Esophagus muscularis mucosa (tissue), 4 donors: ENCODE measurements around the gene MAD1L1. TPM values are rescaled to one million over a fixed set of nuclear protein-coding genes. Genes with fewer than 3 reads are reported as not detected.

ENCODE experiments used
- DNase-seq: peaks from one replicate; pipeline ENCODE4 v3.0.0-alpha.2; 2017; ENCODE audit errors: extremely low spot score
- H3K27ac ChIP-seq, 4 donors: fragments of 200-600 bp; sonication (generic); replicated peaks in 1 of 4; 1 replicate in 3 of 4; 2 replicates in 1 of 4; pipeline ENCODE4 v1.5.1; 2016 to 2019; ENCODE audit warnings: mild to moderate bottlenecking in 1 of 4
- H3K27me3 ChIP-seq, 4 donors: fragments of 200-600 bp; sonication (generic); one replicate each; pipeline versions ENCODE4 v1.5.1 to v1.6.0; 2016 to 2019
- H3K36me3 ChIP-seq, 4 donors: fragments of 200-600 bp; sonication (generic); one replicate each; pipeline ENCODE4 v1.5.1; 2016 to 2019
- H3K4me1 ChIP-seq, 4 donors: fragments of 200-600 bp; sonication (generic); one replicate each; pipeline ENCODE4 v1.5.1; 2016 to 2019
- H3K4me3 ChIP-seq, 4 donors: fragments of 200-600 bp; sonication (generic); 1 replicate in 2 of 4; 2 replicates in 2 of 4; pipeline ENCODE4 v1.5.1; 2016 to 2019; ENCODE audit warnings: mild to moderate bottlenecking in 4 of 4, moderate library complexity in 1 of 4
- H3K9me3 ChIP-seq, 4 donors: fragments of 200-600 bp; sonication (generic); 1 replicate in 3 of 4; 2 replicates in 1 of 4; pipeline ENCODE4 v1.5.1; 2016 to 2019
- CTCF ChIP-seq, 3 experiments: fragments of 200-600 bp in 2 of 3; fragments of 450-650 bp in 1 of 3; sonication (generic) in 2 of 3; IDR thresholded peaks; one replicate each; pipeline ENCODE4 v1.5.1; 2017 to 2019; ENCODE audit warnings: antibody characterized with exemption in 3 of 3, mild to moderate bottlenecking in 2 of 3, moderate library complexity in 1 of 3
- EP300 ChIP-seq: sonication (generic); formaldehyde crosslinking; IDR thresholded peaks from one replicate; pipeline ENCODE4 v1.6.1; 2017; ENCODE audit warnings: antibody characterized with exemption
- POLR2A ChIP-seq: fragments of 450-650 bp; IDR thresholded peaks from one replicate; pipeline ENCODE4 v1.6.1; 2017; ENCODE audit warnings: antibody characterized with exemption, moderate library complexity, mild to moderate bottlenecking, low read depth
- POLR2AphosphoS5 ChIP-seq, 2 donors: sonication (generic); formaldehyde crosslinking; IDR thresholded peaks; one replicate each; pipeline ENCODE4 v1.6.1; 2017; ENCODE audit warnings: antibody characterized with exemption in 2 of 2
- WGBS: methylation state at CpG from one replicate; pipeline ENCODE4 v1.1.5; 2018; 5-methylcytosine and 5-hydroxymethylcytosine counted together
- intact Hi-C: fragments of 100-400 bp; cut with DNase I; formaldehyde crosslinking; loops from one replicate; pipeline ENCODE4 v1.15.1; 2023
- total RNA-seq, 4 donors: library from RNA; depleted of rRNA; stranded (reverse); fragments of >200 nt; gene quantifications; one replicate each; pipeline versions ENCODE4 v1.1.0 to v1.2.1, GENCODE V29; 2016

MAD1L1 gene
- total RNA-seq, 4 donors from 2014 or later = 22.2 to 33.1 (median 29.5) TPM

GRCh38 chr7:1952169-1952760, 280.5 kb downstream of the MAD1L1 start:
- H3K4me1 ChIP-seq = peaks cover 6 to 10% (median 9%) of the 10 kb centered on the region in 4 donors
- no peak overlapping the region for H3K27ac ChIP-seq
- H3K27me3 ChIP-seq = no peaks in the 10 kb centered on the region
- intact Hi-C loops = no loop called here
- no peak for DNase-seq
- H3K9me3 ChIP-seq = no peaks in the 10 kb centered on the region
- WGBS = 94% methylated on average over 25 of the region's 28 CpGs
- no peak overlapping the region for H3K4me3 ChIP-seq
- peaks cover 0 to 12% (median 10%) of the 10 kb centered on the region in 4 donors for H3K36me3 ChIP-seq
- TF ChIP-seq POLR2AphosphoS5 (IDR thresholded peaks at IDR 0.05) (no peak), CTCF (IDR thresholded peaks at IDR 0.05) (no peak), EP300 (no peak), POLR2A (no peak)

GRCh38 chr7:1951600-1951999, 281.1 kb downstream of the MAD1L1 start:
- TF ChIP-seq CTCF (IDR thresholded peaks at IDR 0.05) (no peak), POLR2AphosphoS5 (IDR thresholded peaks at IDR 0.05) (no peak), POLR2A (no peak), EP300 (no peak)
- Histone ChIP-seq H3K9me3 (no peaks in the 10 kb centered on the region), H3K36me3 (peaks cover 0 to 5% (median 4%) of the 10 kb centered on the region in 4 donors), H3K4me1 (peaks cover 6 to 10% (median 9%) of the 10 kb centered on the region in 4 donors), H3K4me3 (no peak overlapping the region), H3K27ac (no peak overlapping the region), H3K27me3 (no peaks in the 10 kb centered on the region)
- intact Hi-C loops = no loop called here
- DNase-seq = no peak
- WGBS = 91% methylated on average over 17 of the region's 17 CpGs

- H3K36me3 ChIP-seq = peaks cover 0 to 4% (median under 1%) of the 10 kb centered on the region in 4 donors
- TF ChIP-seq CTCF (IDR thresholded peaks at IDR 0.05) (no peak), POLR2A (no peak), POLR2AphosphoS5 (IDR thresholded peaks at IDR 0.05) (no peak), EP300 (no peak)
- no peak overlapping the region for H3K27ac ChIP-seq
- WGBS = 76% methylated on average over 6 of the region's 10 CpGs
- H3K4me1 ChIP-seq = peaks cover 6 to 10% (median 9%) of the 10 kb centered on the region in 4 donors
- no peaks in the 10 kb centered on the region for H3K27me3 ChIP-seq
- intact Hi-C loops = no loop called here
- no peak for DNase-seq
- no peak overlapping the region for H3K4me3 ChIP-seq
- no peaks in the 10 kb centered on the region for H3K9me3 ChIP-seq
Observed at GRCh38 chr7:1951159-1951536, 281.6 kb downstream of the MAD1L1 start.

- Histone ChIP-seq H3K9me3 (no peaks in the 10 kb centered on the region), H3K4me3 (no peak overlapping the region), H3K27me3 (no peaks in the 10 kb centered on the region), H3K27ac (no peak overlapping the region), H3K4me1 (peaks cover 6 to 10% (median 9%) of the 10 kb centered on the region in 4 donors), H3K36me3 (peaks cover 0 to 6% (median 0%) of the 10 kb centered on the region in 4 donors)
- no peak for DNase-seq
- intact Hi-C loops = no loop called here
- 86% methylated on average over 12 of the region's 26 CpGs for WGBS
- TF ChIP-seq POLR2AphosphoS5 (IDR thresholded peaks at IDR 0.05) (no peak), EP300 (no peak), CTCF (IDR thresholded peaks at IDR 0.05) (no peak), POLR2A (no peak)
Observed at GRCh38 chr7:1950452-1951158, 282.1 kb downstream of the MAD1L1 start.
